GM12875 (cell line): ENCODE data around the gene LIPA.
"Not testable (repeated sequence)": the region's sequence is repeated elsewhere in the genome, so short reads cannot be mapped to it uniquely, and the experiment has no call there.

Source experiments
- H3K4me3 ChIP-seq: one replicate; pipeline ENCODE4 v1.5.1; 2011; ENCODE audit warnings: low read depth, low read length, control low read depth
- CTCF ChIP-seq: IDR thresholded peaks from 2 replicates; pipeline ENCODE4 v1.5.1; 2011; ENCODE audit warnings: low read depth, mild to moderate bottlenecking, control low read depth, inconsistent platforms, low read length, moderate library complexity, borderline replicate concordance; ENCODE audit not compliant: insufficient read depth

The LIPA gene

DNA sequence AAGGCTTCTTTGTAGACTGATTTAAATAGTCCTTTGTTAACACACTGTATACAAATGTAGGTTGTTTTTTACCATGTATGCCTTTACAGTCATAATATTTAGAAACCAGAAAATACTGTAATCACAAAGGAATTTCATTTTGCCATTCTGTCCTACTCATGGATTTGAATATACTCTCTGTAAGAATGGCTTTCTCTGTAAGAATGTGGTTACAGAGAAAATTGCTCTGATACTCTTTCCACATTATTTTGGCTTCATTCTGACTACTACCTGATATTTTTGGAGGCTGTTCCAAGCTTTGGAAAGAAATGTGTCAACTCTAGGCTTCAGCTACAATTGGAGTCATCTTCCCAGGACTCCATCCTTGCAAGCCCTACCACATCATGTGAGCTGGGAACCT is 68.0 kb downstream of the LIPA start:
- H3K4me3 ChIP-seq = no peak overlapping the region
- TF ChIP-seq CTCF = no peak

DNA sequence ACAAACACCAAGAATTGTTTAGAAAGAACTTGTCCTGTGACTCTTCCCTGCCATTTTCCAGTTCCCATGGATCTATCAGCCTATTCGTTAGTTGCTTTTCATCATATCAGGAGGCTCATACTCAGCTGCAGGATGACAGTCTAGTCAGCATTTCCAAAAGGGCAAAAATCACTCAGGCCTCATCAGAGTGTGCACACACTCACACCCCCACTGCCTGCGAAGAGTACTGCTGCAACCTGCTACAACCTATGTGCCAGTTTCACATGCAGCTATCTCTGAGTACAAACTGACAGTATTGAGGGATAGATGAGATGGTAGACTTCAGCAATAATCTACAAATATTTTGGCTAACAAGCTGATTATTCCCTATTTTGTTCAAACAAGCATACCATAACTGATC is 68.7 kb downstream of the LIPA start:
- TF ChIP-seq CTCF = no peak
- H3K4me3 ChIP-seq = no peak overlapping the region

GRCh38 chr10:89175816-89176215 is 75.8 kb downstream of the LIPA start:
- no peak overlapping the region for H3K4me3 ChIP-seq
- TF ChIP-seq CTCF = no peak

DNA sequence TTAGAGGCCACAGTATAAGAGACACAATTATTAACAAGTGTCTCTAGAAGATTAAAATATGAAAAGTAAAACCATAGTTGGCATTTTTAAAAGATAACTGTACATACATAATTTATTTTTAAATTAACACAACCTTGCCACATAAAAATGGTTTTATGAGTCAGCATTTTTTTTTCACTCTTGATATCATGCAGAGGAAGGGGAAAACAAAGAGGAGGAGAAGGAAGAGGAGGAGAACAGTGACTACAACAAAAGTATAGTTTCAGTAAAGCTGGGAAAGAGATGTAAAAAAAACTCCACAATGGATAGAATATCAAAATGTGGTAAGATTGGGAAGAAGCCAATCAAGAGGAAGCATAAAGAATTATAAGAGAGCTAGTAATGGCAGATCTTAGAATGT is 78.5 kb downstream of the LIPA start:
- H3K4me3 ChIP-seq = no peak overlapping the region
- no peak for TF ChIP-seq CTCF

DNA sequence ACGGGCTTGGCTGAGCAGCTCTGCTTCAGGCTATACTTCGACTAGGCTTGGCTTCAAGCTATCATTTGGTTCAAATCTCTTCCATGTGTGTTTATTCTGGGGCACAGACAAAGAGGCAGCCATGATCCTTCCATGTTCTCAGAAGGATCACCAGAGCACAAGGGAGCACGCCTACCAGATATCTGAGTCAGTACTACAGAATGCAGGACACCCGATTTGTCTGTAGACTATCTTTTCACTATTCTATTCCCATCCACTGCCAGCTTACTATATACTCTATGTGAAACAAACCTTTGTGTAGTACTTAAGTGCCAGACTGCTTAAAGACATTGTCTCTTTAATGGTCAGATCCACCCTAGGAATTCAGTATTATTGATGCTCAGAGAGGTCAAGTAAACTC is 79.6 kb downstream of the LIPA start:
- TF ChIP-seq CTCF = no peak
- H3K4me3 ChIP-seq = no peak overlapping the region

DNA sequence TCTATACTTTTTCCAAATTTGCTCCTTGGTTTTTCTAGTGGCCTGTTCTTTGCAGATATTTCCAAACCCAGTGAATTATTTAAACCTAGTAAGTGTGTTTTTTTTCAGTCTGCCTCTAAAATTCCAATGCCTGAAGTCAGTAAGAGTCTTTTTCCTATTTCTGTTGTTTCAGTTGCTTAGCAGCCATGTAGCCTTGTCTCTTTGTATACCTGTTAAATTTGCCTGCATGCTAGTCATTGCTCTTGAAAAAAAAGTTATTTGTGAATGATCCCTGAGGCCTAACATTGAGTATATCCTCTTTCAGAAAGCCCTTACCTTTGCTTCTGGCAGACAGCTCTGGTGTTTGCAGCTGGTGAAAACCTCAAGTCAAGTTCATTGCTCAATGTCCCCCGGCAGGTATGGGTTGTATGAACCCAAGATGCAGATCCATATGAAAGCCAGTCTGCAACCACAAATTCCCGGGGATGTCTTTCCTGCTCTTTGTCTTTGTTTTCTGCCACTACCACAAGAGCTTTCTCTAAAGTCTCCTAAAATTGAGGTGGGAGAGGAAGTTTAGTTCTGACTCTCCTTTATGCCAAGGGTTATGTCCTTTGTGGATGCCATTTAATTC is 80.2 kb downstream of the LIPA start:
- no peak for TF ChIP-seq CTCF
- no peak overlapping the region for H3K4me3 ChIP-seq

DNA sequence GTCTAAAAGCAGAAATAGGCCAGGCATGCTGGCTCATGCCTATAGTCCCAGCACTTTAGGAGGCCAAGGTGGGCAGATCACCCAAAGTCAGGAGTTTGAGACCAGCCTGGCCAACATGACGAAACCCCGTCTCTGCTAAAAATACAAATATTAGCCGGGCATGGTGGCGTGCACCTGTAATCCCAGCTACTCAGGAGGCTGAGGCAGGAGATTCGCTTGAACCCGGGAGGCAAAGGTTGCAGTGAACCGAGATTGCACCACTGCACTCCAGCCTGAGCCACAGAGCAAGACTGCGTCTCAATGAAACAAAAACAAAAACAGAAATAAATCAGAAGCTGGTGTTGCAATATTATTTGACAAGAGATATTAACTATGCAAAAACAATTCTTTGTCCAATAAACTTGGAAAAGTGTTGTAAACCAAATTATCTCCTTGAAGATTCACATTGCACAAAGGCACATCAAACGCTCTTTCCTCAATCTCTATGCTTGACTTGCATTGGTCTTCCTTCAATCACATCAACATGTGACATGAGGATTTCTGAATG is 83.1 kb downstream of the LIPA start:
- H3K4me3 ChIP-seq = not testable (repeated sequence)
